HepG2 (cell line): ENCODE measurements around the gene ST8SIA3. TPM values are rescaled to one million over a fixed set of nuclear protein-coding genes. Genes with fewer than 3 reads are reported as not detected.

Experiments used
- ATAC-seq: fragments of 200-7000 bp; cut with Tn5 transposase; 3 replicates; pipeline ENCODE4 v1.9.1; 2020; ENCODE audit warnings: mild to moderate bottlenecking, moderate library complexity
- BruUV-seq: library from RNA; stranded (reverse); fragments of 400-500 nt; replicated peaks from 2 replicates; lab custom pipeline; 2021; lab: Mats Ljungman, UMichigan
- CTCF ChIA-PET: fragments of 300-600 bp; formaldehyde crosslinking; extraction: SDS; loops from one replicate; lab custom pipeline; 2021; ENCODE audit warnings: low total read pairs, inconsistent platforms, low intra/inter-chr PET ratio; lab: Yijun Ruan, JAX
- POLR2A ChIA-PET: fragments of 350-600 bp; sonication (Branson Sonifier 250); formaldehyde crosslinking; loops from one replicate; lab custom pipeline; 2020; ENCODE audit warnings: antibody characterized with exemption, inconsistent platforms; lab: Yijun Ruan, JAX
- DNase-seq: peaks from one replicate; pipeline ENCODE4 v3.0.0-alpha.2; 2015; ENCODE audit warnings: low spot score
- FAIRE-seq: peaks from 3 replicates; lab custom pipeline; 2011; peaks lifted over from hg19 to GRCh38; lab: Jason Lieb, UNC
- H2AFZ ChIP-seq: one replicate; pipeline ENCODE4 v1.6.1; 2011; ENCODE audit warnings: low read length, inconsistent platforms
- H3K27ac ChIP-seq: fragments of 300-600 bp; 3 replicates; pipeline ENCODE4 v1.8.0; 2011; ENCODE audit warnings: mixed run types, mild to moderate bottlenecking, mixed read lengths, low read length, inconsistent platforms; ENCODE audit not compliant: insufficient read depth; ENCODE audit errors: extremely low read length
- H3K27me3 ChIP-seq, 2 experiments: fragments of 200-600 bp in 1 of 2; 2 replicates in 1 of 2; 3 replicates in 1 of 2; pipeline versions ENCODE4 v1.6.0 to v1.8.0; 2011; ENCODE audit warnings: low read length in 2 of 2, mild to moderate bottlenecking in 2 of 2, moderate library complexity in 2 of 2, inconsistent platforms in 1 of 2; ENCODE audit not compliant: insufficient read depth in 2 of 2, control insufficient read depth in 1 of 2
- H3K36me3 ChIP-seq, 2 experiments: fragments of 200-600 bp in 1 of 2; replicated peaks in 1 of 2; 2 replicates in 1 of 2; 3 replicates in 1 of 2; pipeline versions ENCODE4 v1.5.1 to v1.8.0; 2011; ENCODE audit warnings: low read length in 2 of 2, inconsistent platforms in 1 of 2; ENCODE audit not compliant: insufficient read depth in 2 of 2, control insufficient read depth in 1 of 2
- H3K4me1 ChIP-seq: 2 replicates; pipeline ENCODE4 v1.5.1; 2012; ENCODE audit warnings: low read length, inconsistent platforms; ENCODE audit not compliant: insufficient read depth
- H3K4me2 ChIP-seq: 2 replicates; pipeline ENCODE4 v1.6.0; 2011; ENCODE audit warnings: low read depth, low read length, inconsistent platforms
- H3K4me3 ChIP-seq, 3 experiments: fragments of 200-600 bp in 1 of 3; sonication (generic), shearing (Covaris generic) in 1 of 3; replicated peaks in 1 of 3; 2 replicates each; pipeline ENCODE4 v1.5.1; 2011 to 2016; ENCODE audit warnings: low read length in 3 of 3, inconsistent platforms in 2 of 3, low read depth in 2 of 3, mild to moderate bottlenecking in 2 of 3, control low read depth in 1 of 3, mixed read lengths in 1 of 3; ENCODE audit not compliant: insufficient read depth in 1 of 3
- H3K79me2 ChIP-seq: one replicate; pipeline ENCODE4 v1.6.1; 2011; ENCODE audit warnings: low read length, inconsistent platforms; ENCODE audit not compliant: insufficient read depth
- H3K9ac ChIP-seq: 2 replicates; pipeline ENCODE4 v1.6.0; 2011; ENCODE audit warnings: mild to moderate bottlenecking, low read depth, low read length, inconsistent platforms; ENCODE audit not compliant: insufficient read depth
- H3K9me3 ChIP-seq: 2 replicates; pipeline ENCODE4 v1.5.1; 2012; ENCODE audit warnings: mild to moderate bottlenecking, low read length
- H4K20me1 ChIP-seq: 2 replicates; pipeline ENCODE4 v1.6.0; 2011; ENCODE audit warnings: inconsistent platforms, mild to moderate bottlenecking, low read length, moderate library complexity; ENCODE audit not compliant: insufficient read depth
- KLF6 ChIP-seq: IDR thresholded peaks from 2 replicates; pipeline ENCODE4 v1.8.0; 2016; ENCODE audit warnings: missing biosample characterization, missing genetic modification reagents
- LCORL ChIP-seq, 2 experiments: fragments of 450-650 bp in 1 of 2; sonication (generic) in 1 of 2; formaldehyde crosslinking in 1 of 2; IDR thresholded peaks; 2 replicates each; pipeline versions ENCODE4 v1.5.0 to v1.6.1; 2017 to 2020; ENCODE audit warnings: antibody characterized with exemption in 1 of 2, missing genetic modification reagents in 1 of 2
- NKX3-1 ChIP-seq: sonication (generic); formaldehyde crosslinking; IDR thresholded peaks from 2 replicates; pipeline ENCODE4 v1.5.0; 2020; ENCODE audit warnings: missing genetic modification reagents
- POLR2A ChIP-seq, 2 experiments: IDR thresholded peaks; 2 replicates each; pipeline ENCODE4 v1.6.1; 2011; ENCODE audit warnings: low read depth in 2 of 2, low read length in 2 of 2, mild to moderate bottlenecking in 1 of 2, moderate library complexity in 1 of 2; ENCODE audit not compliant: insufficient read depth in 1 of 2
- SIX1 ChIP-seq: sonication (generic); formaldehyde crosslinking; IDR thresholded peaks from 2 replicates; pipeline ENCODE4 v1.4.0; 2020; ENCODE audit warnings: missing genetic modification reagents, borderline replicate concordance
- ZNF512 ChIP-seq: sonication (generic); formaldehyde crosslinking; IDR thresholded peaks from 2 replicates; pipeline ENCODE4 v1.4.0; 2020; ENCODE audit warnings: mild to moderate bottlenecking, missing genetic modification reagents
- ZNF546 ChIP-seq: sonication (generic); formaldehyde crosslinking; conservative IDR thresholded peaks from 2 replicates; pipeline ENCODE4 v1.8.1; 2023; ENCODE audit warnings: mild to moderate bottlenecking, missing genetic modification reagents
- ZNF720 ChIP-seq: sonication (generic); formaldehyde crosslinking; IDR thresholded peaks from 2 replicates; pipeline ENCODE4 v1.4.0; 2020; ENCODE audit warnings: missing genetic modification reagents
- WGBS: methylation state at CpG from one replicate; pipeline ENCODE4 v1.1.6; 2017; ENCODE audit warnings: low lambda C conversion rate; 5-methylcytosine and 5-hydroxymethylcytosine counted together
- in situ Hi-C: cut with HindIII; loops from 2 replicates; pipeline ENCODE4 v1.10.0; 2017; ENCODE audit warnings: low pct_unique_long_range_greater_than_20kb; ENCODE audit not compliant: extremely low pct_ligation_motif_present
- intact Hi-C: fragments of 100-400 bp; cut with micrococcal nuclease; formaldehyde crosslinking; loops from one replicate; pipeline ENCODE4 v1.10.0; 2022; ENCODE audit not compliant: unreplicated experiment
- polyA plus RNA-seq, 8 experiments: library from polyadenylated mRNA; depleted of rRNA in 3 of 8; stranded (reverse) in 7 of 8; unstranded in 1 of 8; fragments of >200 nt; fragmentation: Illumina TruSeq in 4 of 8; extraction: Trizol in 4 of 8; gene quantifications; 2 replicates each; pipeline versions ENCODE4 v1.2.1 to v1.2.3, GENCODE V29; 2011 to 2016; ENCODE audit warnings: low read depth in 4 of 8, missing spikeins in 1 of 8, mixed read lengths in 1 of 8; ENCODE audit not compliant: insufficient read depth in 1 of 8
- total RNA-seq, 5 experiments: library from RNA; depleted of rRNA; stranded (reverse); fragments of >200 nt; fragmentation: Illumina TruSeq; extraction: Trizol; gene quantifications; 2 replicates each; pipeline ENCODE4 v1.2.3, GENCODE V29; 2016; ENCODE audit warnings: low read depth in 1 of 5

The ST8SIA3 gene
- total and polyA plus RNA-seq, 2 of the 13 experiments (the other 11 are each of a cell fraction or from before 2014, with no cell fraction given) = not detected

GRCh38 chr18:57352271-57352701, at the start of gene ST8SIA3 (continued):
- TF ChIP-seq ZNF512 (CRISPR knock-in tag) = no peak

GRCh38 chr18:57311472-57311871, 40.9 kb upstream of the ST8SIA3 start:
- ChIA-PET POLR2A (no interaction called here), CTCF (no interaction called here)
- Histone ChIP-seq H3K4me1 (peaks cover 8% of the 10 kb centered on the region), H2AFZ (no peak overlapping the region), H3K27me3 (no peaks in the 10 kb centered on the region), H3K27ac (no peak overlapping the region), H3K79me2 (no peaks in the 10 kb centered on the region), H4K20me1 (no peaks in the 10 kb centered on the region), H3K4me2 (no peak overlapping the region), H3K9me3 (no peaks in the 10 kb centered on the region), H3K36me3 (no peaks in the 10 kb centered on the region), H3K4me3 (no peak overlapping the region), H3K9ac (no peak overlapping the region)
- 25% methylated on average over 4 of the region's 4 CpGs for WGBS
- DNase-seq (no peak), FAIRE-seq (no peak), ATAC-seq (no peak)
- intact Hi-C loops = no loop called here
- BruUV-seq = no TSS peak
- TF ChIP-seq KLF6 (CRISPR knock-in tag) = no peak
- TF ChIP-seq POLR2A (IDR thresholded peaks at IDR 0.05; ENCODE audit: insufficient read depth in 1 of 2, low read depth in 2 of 2, low read length in 2 of 2) = no peak
- TF ChIP-seq ZNF546 (CRISPR knock-in tag) = no peak
- no peak for TF ChIP-seq SIX1
- no peak for TF ChIP-seq NKX3-1 (CRISPR knock-in tag)
- TF ChIP-seq ZNF720 = no peak
- no peak for TF ChIP-seq LCORL (IDR thresholded peaks at IDR 0.05)
- no peak for TF ChIP-seq LCORL (CRISPR knock-in tag; IDR thresholded peaks at IDR 0.05)
- in situ Hi-C loops = no loop called here
